Measurements from ENCODE around the gene SUN5.

- no peak for TF ChIP-seq CTCF (IDR thresholded peaks at IDR 0.05 in 4 of 5, conservative IDR thresholded peaks at IDR 0.05 in 1 of 5)
- TF ChIP-seq POLR2A (IDR thresholded peaks at IDR 0.05), result no peak
Measured at GRCh38 chr20:32962053-32962452, 42.2 kb downstream of the SUN5 start.
